ENCODE measurements around the gene TSPAN31. TPM values are rescaled to one million over a fixed set of nuclear protein-coding genes. Genes with fewer than 3 reads are reported as not detected.
A peak's percentile ranks its signal among the peaks of the same experiment; 100 is the strongest.

Gene TSPAN31
- total RNA-seq, 1 donor, result 41.6 TPM

DNA sequence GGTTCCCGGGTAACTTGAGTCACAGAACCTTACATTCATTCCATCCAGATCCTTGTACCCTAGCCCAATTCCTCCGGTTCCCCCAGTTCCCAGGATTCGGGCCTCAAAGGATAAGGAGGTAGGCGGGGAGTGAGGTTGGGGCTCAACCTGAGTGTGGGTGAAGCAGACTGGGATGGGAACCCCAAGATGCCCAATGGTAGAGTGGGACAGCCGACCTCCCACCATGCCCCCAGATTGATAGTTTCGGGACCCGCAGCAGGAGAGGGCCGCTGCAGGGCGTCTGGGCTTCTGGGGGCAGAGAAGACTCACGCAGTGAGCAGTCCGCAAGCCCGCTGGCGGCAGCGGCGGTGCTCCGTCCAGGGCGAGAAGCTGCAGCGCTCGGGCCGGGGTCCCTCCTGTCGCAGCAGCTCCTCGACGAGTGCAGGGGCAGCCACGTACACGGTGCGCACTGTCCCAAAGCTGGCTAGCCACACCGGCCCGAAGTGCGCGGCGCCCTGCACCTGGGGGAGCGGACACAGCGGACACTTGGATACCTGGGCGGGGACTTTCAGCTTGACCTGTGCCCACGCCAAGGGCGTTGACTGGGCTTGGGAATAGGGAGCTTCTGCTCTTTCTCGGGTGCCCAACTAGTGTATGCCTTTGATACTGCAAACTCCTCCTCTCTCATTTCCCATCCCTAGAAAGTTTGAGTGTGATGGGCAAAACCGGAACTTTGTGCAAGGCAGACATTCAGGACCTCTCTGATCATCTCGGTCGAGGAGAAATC lies 21.0 kb downstream of the TSPAN31 start:
- peak; percentile 73 for DNase-seq (ENCODE audit: insufficient read length, low spot score, missing footprints)
- H3K27me3 ChIP-seq (ENCODE audit: insufficient read depth, low read length), result peaks cover 46% of the 10 kb centered on the region
- peak overlapping the region; percentile 68 for H3K4me2 ChIP-seq (ENCODE audit: insufficient read depth, low read length)
- peaks cover 5% of the 10 kb centered on the region for H3K79me2 ChIP-seq (ENCODE audit: insufficient read depth, low read length)
- H3K4me3 ChIP-seq (ENCODE audit: insufficient read depth, low read length), result peak overlapping the region; percentile 56
- no peaks in the 10 kb centered on the region for H3K9me3 ChIP-seq (ENCODE audit: low read depth, low read length)
- no peak overlapping the region for H3K27ac ChIP-seq (ENCODE audit: low read depth, low read length)
- TF ChIP-seq, protein P1, sequence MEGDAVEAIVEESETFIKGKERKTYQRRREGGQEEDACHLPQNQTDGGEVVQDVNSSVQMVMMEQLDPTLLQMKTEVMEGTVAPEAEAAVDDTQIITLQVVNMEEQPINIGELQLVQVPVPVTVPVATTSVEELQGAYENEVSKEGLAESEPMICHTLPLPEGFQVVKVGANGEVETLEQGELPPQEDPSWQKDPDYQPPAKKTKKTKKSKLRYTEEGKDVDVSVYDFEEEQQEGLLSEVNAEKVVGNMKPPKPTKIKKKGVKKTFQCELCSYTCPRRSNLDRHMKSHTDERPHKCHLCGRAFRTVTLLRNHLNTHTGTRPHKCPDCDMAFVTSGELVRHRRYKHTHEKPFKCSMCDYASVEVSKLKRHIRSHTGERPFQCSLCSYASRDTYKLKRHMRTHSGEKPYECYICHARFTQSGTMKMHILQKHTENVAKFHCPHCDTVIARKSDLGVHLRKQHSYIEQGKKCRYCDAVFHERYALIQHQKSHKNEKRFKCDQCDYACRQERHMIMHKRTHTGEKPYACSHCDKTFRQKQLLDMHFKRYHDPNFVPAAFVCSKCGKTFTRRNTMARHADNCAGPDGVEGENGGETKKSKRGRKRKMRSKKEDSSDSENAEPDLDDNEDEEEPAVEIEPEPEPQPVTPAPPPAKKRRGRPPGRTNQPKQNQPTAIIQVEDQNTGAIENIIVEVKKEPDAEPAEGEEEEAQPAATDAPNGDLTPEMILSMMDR (IDR thresholded peaks at IDR 0.05; ENCODE audit: extremely low read depth, low read depth, low read length), result no peak
- H2AFZ ChIP-seq (ENCODE audit: low read length), result no peak overlapping the region
- peaks cover 2% of the 10 kb centered on the region for H4K20me1 ChIP-seq (ENCODE audit: insufficient read depth, low read length)
- H3K4me1 ChIP-seq (ENCODE audit: insufficient read depth, low read length), result peaks cover 22% of the 10 kb centered on the region
- peaks cover 25% of the 10 kb centered on the region for H3K36me3 ChIP-seq (ENCODE audit: insufficient read depth, low read length)

DNA sequence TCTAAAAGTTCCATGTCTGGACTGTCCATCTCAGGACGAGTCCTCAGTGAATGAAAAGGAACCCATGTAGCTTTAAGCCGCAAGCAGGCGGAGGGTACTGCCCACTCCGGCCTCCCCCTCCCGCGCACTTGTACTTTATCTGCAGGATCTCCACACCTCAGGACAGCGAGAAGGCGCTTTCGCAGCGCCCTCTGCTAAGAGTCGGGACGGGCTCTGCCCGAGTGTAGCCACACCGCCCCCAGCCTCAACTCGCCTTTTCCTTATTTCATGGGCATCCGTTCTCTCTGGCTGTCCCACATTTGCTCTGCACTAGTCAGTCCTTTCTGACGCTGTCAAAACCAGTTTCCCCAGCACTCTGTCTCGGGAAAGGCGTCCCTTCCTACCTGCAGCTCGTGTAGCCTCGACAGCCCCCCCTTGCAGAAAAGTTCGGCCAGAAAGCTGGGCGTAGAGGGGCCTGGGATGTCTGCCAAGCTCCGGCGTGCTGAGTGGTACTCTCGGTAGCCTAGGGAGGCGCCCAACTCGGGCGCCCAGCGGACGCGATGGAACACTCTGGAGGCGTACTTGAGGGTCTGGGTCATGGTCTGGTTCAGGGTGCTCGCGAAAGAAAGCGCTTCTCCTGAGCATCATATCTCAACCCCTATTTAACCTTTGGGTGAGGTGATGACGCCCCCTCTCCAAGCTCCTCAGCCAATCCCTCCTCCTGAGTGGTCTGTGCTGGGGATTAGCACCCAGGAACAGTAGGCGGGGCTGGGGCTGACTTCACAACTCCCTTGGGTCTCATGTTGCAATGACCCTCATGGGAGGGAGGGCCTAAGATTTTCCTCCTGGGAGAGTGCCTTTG lies 21.8 kb downstream of the TSPAN31 start, which contains the start of gene CYP27B1:
CYP27B1 (minus strand) TSS at position 615 of the 841 bp plus-strand sequence; CDS start at position 578, 37 bp downstream.
- DNase-seq (ENCODE audit: insufficient read length, low spot score, missing footprints), result peak; percentile 77
- H3K36me3 ChIP-seq (ENCODE audit: insufficient read depth, low read length), result peaks cover 26% of the 10 kb centered on the region

DNA sequence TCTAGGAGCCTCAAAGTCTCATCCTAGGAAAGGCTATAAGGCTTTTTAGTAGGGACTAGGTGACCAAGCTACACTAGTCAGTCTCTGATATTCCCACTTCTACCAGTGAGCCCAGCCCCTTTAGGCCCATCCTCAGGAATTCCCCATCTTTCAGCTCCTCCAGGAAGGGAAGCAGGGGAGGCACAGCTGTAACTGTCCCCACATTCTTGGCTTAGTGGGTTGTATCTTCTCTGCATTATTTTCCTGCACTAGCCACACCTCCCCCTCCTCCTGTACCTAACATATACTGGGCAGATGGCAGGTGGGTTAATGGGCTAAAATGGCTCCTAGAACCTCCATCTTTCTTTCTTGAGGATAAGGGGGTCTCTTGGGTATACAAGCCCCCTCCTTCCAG lies 22.5 kb downstream of the TSPAN31 start:
- no peak overlapping the region for H3K27ac ChIP-seq (ENCODE audit: low read depth, low read length)
- H2AFZ ChIP-seq (ENCODE audit: low read length), result no peak overlapping the region
- peaks cover 26% of the 10 kb centered on the region for H3K36me3 ChIP-seq (ENCODE audit: insufficient read depth, low read length)
- no peaks in the 10 kb centered on the region for H3K9me3 ChIP-seq (ENCODE audit: low read depth, low read length)
- peak overlapping the region; percentile 68 for H3K4me2 ChIP-seq (ENCODE audit: insufficient read depth, low read length)
- peaks cover 46% of the 10 kb centered on the region for H3K27me3 ChIP-seq (ENCODE audit: insufficient read depth, low read length)
- TF ChIP-seq, protein P1 (IDR thresholded peaks at IDR 0.05; ENCODE audit: extremely low read depth, low read depth, low read length), result no peak
- peaks cover 2% of the 10 kb centered on the region for H4K20me1 ChIP-seq (ENCODE audit: insufficient read depth, low read length)
- H3K4me1 ChIP-seq (ENCODE audit: insufficient read depth, low read length), result peaks cover 30% of the 10 kb centered on the region
- no peak overlapping the region for H3K4me3 ChIP-seq (ENCODE audit: insufficient read depth, low read length)
- DNase-seq (ENCODE audit: insufficient read length, low spot score, missing footprints), result no peak
- H3K79me2 ChIP-seq (ENCODE audit: insufficient read depth, low read length), result peaks cover 6% of the 10 kb centered on the region

More for the DNA sequence above, 21.8 kb downstream of the TSPAN31 start, which contains the start of gene CYP27B1:
- H2AFZ ChIP-seq (ENCODE audit: low read length), result no peak within 1 kb of the TSS
- peaks cover 27% of the 10 kb centered on the region for H3K4me1 ChIP-seq (ENCODE audit: insufficient read depth, low read length)
- H3K79me2 ChIP-seq (ENCODE audit: insufficient read depth, low read length), result peaks cover 6% of the 10 kb centered on the region
- H3K27me3 ChIP-seq (ENCODE audit: insufficient read depth, low read length), result peaks cover 46% of the 10 kb centered on the region
- H4K20me1 ChIP-seq (ENCODE audit: insufficient read depth, low read length), result peaks cover 2% of the 10 kb centered on the region
- H3K9me3 ChIP-seq (ENCODE audit: low read depth, low read length), result no peaks in the 10 kb centered on the region
- peak within 1 kb of the TSS; percentile 68 for H3K4me2 ChIP-seq (ENCODE audit: insufficient read depth, low read length)
- TF ChIP-seq, protein P1 (IDR thresholded peaks at IDR 0.05; ENCODE audit: extremely low read depth, low read depth, low read length), result no peak
- H3K4me3 ChIP-seq (ENCODE audit: insufficient read depth, low read length), result peak within 1 kb of the TSS; percentile 51
- no peak within 1 kb of the TSS for H3K27ac ChIP-seq (ENCODE audit: low read depth, low read length)
